Coronary artery (tissue), 2 donors: Measurements from ENCODE around the gene TEX14.
"Not testable (repeated sequence)": the region's sequence is repeated elsewhere in the genome, so short reads cannot be mapped to it uniquely, and the experiment has no call there.

Experiments used
- DNase-seq: peaks from one replicate; pipeline ENCODE4 v3.0.0-alpha.2; 2017; ENCODE audit warnings: low spot score
- H3K27ac ChIP-seq, 2 donors: fragments of 200-600 bp; sonication (generic); one replicate each; pipeline ENCODE4 v1.5.1; 2016 to 2019
- H3K4me3 ChIP-seq: fragments of 200-600 bp; sonication (generic); 2 replicates; pipeline ENCODE4 v1.5.1; 2016; ENCODE audit warnings: mild to moderate bottlenecking, moderate library complexity
- TF ChIP-seq, protein P1 (sequence below): fragments of 200-600 bp; sonication (generic); IDR thresholded peaks from one replicate; pipeline ENCODE4 v1.5.1; 2019; ENCODE audit warnings: antibody characterized with exemption

TEX14 gene

DNA sequence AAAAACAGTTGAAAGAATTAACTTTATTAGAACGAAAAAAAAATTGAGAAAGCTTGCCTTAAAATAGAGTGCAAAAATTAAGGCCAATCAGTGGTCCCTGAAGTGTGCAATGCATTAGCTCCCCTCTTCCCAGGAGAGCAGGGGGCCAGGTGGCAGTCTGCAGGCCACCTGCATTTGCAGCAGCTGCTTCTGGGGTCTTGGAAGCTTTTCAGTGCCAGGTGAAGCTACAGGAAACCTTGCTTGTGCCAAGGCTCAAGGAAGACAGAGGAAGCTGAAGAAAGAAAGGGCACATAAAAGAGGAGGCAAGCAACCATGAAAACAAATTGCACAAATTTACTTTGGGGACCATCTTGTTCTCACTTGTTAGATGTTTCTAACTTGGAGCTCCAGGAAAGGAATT, 126.9 kb downstream of the TEX14 start:
- Histone ChIP-seq H3K27ac (no peak overlapping the region), H3K4me3 (no peak overlapping the region)
- DNase-seq = no peak
- TF ChIP-seq, protein P1, sequence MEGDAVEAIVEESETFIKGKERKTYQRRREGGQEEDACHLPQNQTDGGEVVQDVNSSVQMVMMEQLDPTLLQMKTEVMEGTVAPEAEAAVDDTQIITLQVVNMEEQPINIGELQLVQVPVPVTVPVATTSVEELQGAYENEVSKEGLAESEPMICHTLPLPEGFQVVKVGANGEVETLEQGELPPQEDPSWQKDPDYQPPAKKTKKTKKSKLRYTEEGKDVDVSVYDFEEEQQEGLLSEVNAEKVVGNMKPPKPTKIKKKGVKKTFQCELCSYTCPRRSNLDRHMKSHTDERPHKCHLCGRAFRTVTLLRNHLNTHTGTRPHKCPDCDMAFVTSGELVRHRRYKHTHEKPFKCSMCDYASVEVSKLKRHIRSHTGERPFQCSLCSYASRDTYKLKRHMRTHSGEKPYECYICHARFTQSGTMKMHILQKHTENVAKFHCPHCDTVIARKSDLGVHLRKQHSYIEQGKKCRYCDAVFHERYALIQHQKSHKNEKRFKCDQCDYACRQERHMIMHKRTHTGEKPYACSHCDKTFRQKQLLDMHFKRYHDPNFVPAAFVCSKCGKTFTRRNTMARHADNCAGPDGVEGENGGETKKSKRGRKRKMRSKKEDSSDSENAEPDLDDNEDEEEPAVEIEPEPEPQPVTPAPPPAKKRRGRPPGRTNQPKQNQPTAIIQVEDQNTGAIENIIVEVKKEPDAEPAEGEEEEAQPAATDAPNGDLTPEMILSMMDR = no peak

DNA sequence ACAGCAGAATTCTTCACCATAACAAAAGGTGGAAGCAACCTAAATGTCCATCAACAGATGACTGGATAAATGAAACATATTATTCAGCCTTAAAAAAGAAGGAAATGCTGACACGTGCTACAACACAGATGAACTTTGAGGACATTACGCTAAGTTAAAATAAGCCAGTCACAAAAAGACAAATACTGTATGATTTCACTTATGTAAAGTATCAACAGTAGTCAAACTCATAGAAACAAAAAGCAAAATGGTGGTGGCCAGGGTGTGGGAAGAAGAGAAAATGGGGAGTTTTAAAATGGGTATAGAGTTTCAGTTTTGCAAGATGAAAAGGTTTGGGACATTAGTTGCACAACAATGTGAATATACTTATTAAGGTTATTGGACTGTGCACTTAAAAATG, 127.6 kb downstream of the TEX14 start:
- H3K27ac ChIP-seq = no peak overlapping the region
- TF ChIP-seq, protein P1 = no peak
- no peak for DNase-seq
- H3K4me3 ChIP-seq = no peak overlapping the region

DNA sequence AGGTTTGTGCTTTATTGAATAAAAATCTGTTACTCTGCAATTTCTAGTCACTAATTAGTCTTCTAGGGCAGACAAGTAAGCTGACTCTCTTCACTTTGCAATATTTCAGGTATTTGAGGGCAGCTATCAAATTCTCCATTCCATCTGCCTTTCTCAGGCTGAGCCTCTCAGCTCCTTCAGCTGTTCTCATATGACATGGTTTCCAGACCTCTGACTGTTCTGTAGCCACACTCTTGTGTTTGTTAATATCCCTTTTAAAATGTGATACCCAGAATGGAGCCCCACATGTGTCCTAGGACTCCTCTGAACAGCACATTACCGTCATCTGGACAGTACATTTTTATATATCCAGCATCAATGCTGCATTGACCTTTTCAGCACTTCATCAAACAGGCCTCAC, 131.3 kb downstream of the TEX14 start:
- H3K27ac ChIP-seq = no peak overlapping the region
- H3K4me3 ChIP-seq = no peak overlapping the region
- TF ChIP-seq, protein P1 = no peak
- DNase-seq = no peak

DNA sequence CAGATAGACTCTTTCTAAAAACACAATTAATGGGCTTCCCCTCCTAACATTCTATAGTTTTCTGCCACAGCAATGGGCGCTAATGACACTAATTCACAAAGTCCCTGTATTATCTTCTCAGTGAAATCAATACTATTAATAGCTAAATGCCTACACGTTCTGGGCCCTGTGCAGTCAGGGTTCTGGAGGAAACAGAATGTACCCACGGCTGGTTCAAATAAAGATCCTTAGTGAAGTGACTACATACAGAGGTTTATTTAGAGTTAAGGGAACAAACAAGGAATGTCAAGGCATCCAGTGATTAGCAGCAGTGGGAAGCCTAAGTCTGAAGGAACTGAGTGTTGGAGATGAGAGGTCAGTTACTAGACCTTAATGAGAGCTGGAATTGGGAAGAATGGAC, 133.9 kb downstream of the TEX14 start:
- Histone ChIP-seq H3K27ac (no peak overlapping the region), H3K4me3 (no peak overlapping the region)
- DNase-seq = no peak
- TF ChIP-seq, protein P1 = no peak

DNA sequence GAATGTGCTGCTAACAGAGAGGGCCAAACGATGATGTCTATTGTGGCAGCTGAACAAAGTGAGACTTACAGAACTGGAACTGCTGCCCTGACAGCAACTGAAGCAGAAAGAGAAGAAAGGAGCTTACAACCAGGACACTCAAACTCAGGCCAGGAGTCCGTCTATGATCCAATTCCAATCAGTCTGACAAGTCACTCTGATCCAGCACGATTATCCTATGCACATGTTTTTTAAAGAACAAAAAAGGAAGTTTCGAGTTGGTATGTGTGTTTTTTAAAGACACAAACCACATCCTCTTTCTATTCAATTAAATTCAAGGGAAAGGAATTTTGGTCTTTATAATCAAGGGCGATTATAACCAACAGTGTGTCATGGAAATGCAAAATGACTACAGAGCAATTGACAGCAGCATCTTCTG, 135.0 kb downstream of the TEX14 start:
- TF ChIP-seq, protein P1 = no peak
- no peak overlapping the region for H3K4me3 ChIP-seq
- DNase-seq = no peak
- no peak overlapping the region for H3K27ac ChIP-seq

DNA sequence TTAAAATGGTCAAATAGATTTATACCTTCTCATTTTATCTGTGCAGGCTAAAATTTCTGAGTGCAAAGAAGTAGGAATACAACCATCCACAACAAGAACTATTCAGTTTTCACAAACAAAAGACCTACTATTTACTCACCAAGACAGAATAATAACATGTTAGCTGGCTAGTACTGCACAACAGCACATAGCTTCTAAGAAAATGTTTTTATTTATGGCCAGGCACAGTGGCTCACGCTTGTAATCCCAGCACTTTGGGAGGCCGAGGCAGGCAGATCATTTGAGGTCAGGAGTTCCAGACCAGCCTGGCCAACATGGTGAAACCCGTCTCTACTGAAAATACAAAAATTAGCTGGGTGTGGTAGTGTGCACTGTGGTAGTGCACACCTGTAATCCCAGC, 136.7 kb downstream of the TEX14 start:
- DNase-seq, H3K4me3 ChIP-seq, H3K27ac ChIP-seq: not testable (repeated sequence)

DNA sequence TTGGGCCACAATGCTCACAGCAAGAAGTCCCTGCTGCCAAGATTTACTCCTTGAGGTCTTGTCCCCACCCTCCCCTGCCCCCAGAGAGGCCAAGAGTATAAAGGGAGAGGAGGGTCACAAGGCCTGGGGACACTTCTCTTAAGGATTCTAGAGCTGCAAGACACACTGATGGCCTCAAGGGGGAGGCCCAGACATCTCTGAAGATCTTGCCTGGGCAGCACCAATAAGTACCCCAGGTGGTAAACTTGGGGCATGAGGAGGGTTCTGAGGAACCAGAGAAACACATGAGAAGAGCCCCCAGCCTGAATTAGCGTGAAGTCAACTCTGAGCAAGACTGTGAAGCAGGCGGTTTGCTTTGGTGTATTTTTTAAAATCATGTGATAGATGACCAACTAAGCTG, 150.6 kb downstream of the TEX14 start:
- no peak for DNase-seq

More for the DNA sequence above, 150.6 kb downstream of the TEX14 start:
- H3K27ac ChIP-seq = no peak overlapping the region
- TF ChIP-seq, protein P1 = no peak
- no peak overlapping the region for H3K4me3 ChIP-seq
